ENCODE results near the gene IREB2.

DNA sequence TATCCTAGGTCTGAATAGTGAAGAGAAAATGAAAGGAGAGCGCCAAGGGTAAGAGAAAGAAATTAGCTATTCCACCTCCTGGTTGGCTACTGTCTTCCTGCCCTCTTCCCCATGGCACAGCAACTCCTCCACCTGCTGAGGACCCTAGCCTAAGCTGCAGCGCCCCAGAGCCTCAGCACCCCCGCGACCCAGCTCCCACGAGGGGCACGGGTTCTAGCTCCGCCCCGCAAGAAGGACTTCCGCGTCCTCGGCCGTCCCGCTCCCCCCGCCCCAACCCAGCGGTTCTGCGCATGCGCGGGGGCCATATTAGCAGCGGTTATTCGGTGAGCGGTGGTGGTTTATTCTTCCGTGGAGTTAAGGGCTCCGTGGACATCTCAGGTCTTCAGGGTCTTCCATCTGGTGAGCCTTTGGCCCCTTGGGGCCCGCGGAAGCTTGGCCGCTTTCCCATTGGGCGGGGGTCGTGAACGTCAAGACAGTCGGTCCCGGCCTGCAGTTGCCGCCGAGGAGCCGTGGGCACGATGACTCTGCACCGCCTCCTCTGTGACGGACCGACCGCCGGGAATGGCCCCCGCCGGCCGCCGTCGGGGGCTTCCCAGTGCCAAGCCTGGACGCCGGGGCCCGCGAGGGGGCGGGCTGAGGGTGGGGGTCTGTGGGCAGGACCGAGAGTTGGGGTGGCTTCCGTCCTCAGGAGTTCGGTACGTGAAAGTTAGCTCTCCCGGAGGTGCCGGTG is 102.3 kb downstream of the IREB2 start, which contains the start of gene PSMA4:
- TF ChIP-seq, protein P1, sequence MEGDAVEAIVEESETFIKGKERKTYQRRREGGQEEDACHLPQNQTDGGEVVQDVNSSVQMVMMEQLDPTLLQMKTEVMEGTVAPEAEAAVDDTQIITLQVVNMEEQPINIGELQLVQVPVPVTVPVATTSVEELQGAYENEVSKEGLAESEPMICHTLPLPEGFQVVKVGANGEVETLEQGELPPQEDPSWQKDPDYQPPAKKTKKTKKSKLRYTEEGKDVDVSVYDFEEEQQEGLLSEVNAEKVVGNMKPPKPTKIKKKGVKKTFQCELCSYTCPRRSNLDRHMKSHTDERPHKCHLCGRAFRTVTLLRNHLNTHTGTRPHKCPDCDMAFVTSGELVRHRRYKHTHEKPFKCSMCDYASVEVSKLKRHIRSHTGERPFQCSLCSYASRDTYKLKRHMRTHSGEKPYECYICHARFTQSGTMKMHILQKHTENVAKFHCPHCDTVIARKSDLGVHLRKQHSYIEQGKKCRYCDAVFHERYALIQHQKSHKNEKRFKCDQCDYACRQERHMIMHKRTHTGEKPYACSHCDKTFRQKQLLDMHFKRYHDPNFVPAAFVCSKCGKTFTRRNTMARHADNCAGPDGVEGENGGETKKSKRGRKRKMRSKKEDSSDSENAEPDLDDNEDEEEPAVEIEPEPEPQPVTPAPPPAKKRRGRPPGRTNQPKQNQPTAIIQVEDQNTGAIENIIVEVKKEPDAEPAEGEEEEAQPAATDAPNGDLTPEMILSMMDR (IDR thresholded peaks at IDR 0.05): peak in 1 of 6 experiments; percentile 22
- peak in 3 of 4 donors; percentile 52 to 81 (median 63) for TF ChIP-seq POLR2A (IDR thresholded peaks at IDR 0.05)
